Measurements from ENCODE around the gene SIRPA. TPM values are rescaled to one million over a fixed set of nuclear protein-coding genes. Genes with fewer than 3 reads are reported as not detected.

SIRPA gene
- total RNA-seq, 1 experiment from 2014 or later: 6.0 TPM

- Histone ChIP-seq H2BK5ac (ENCODE audit: insufficient read length, low read length) (no peak overlapping the region), H4K20me1 (ENCODE audit: control insufficient read depth, insufficient read depth, insufficient read length) (no peaks in the 10 kb centered on the region), H3K79me1 (ENCODE audit: insufficient read depth, low read depth, low read length, poor library complexity, severe bottlenecking) (no peaks in the 10 kb centered on the region), H3K9ac (ENCODE audit: extremely low read depth, insufficient read length, low read length) (no peak overlapping the region), H3K4me1 (ENCODE audit: insufficient read depth, low read length) (no peaks in the 10 kb centered on the region; the same call in 1 of the 2 replicates), H3K9me3 (ENCODE audit: control insufficient read depth, low read depth, low read length) (no peaks in the 10 kb centered on the region), H3K4ac (ENCODE audit: low read depth, low read length) (no peak overlapping the region), H3T11ph (ENCODE audit: low read length) (no peak overlapping the region), H2BK15ac (ENCODE audit: low read depth, low read length) (no peak overlapping the region), H2BK12ac (ENCODE audit: insufficient read length, low read depth, low read length) (no peak overlapping the region), H2AFZ (ENCODE audit: low read length) (no peak overlapping the region), H3K14ac (ENCODE audit: insufficient read depth, low read length) (no peak overlapping the region), H2AK5ac (ENCODE audit: insufficient read length, low read length) (no peak overlapping the region), H3K23me2 (ENCODE audit: insufficient read length, low read depth, low read length, poor library complexity, severe bottlenecking) (peaks cover 9% of the 10 kb centered on the region), H3K23ac (ENCODE audit: insufficient read length, low read depth, low read length) (no peak overlapping the region), H4K91ac (ENCODE audit: insufficient read length, low read depth, low read length) (no peak overlapping the region), H3K56ac (ENCODE audit: insufficient read length, low read depth, low read length) (no peak overlapping the region), H2BK20ac (ENCODE audit: low read depth, low read length, poor library complexity, severe bottlenecking) (no peak overlapping the region), H3K27ac (ENCODE audit: insufficient read length, low read depth, low read length) (no peak overlapping the region), H3K18ac (ENCODE audit: insufficient read length, low read depth, low read length) (no peak overlapping the region), H2BK120ac (ENCODE audit: low read depth, low read length, poor library complexity, severe bottlenecking) (no peak overlapping the region), H4K5ac (ENCODE audit: insufficient read length, low read depth, low read length) (no peak overlapping the region), H3K79me2 (ENCODE audit: insufficient read depth, low read length) (no peaks in the 10 kb centered on the region), H3K4me2 (ENCODE audit: insufficient read depth, insufficient read length, low read length) (peak overlapping the region; percentile 28), H3K27me3 (ENCODE audit: insufficient read depth, low read length) (peaks cover 17% of the 10 kb centered on the region), H4K8ac (replicated peaks; ENCODE audit: insufficient read length, low read depth, low read length) (no peak overlapping the region)
- Mint-ChIP-seq H3K9me3 (no peaks in the 10 kb centered on the region), H3K4me1 (peaks cover 41 to 74% of the 10 kb centered on the region in 2 experiments), H3K4me3 (peak overlapping the region; percentile 68 to 87), H3K36me3 (ENCODE audit: insufficient read depth in 1 of 3, low read depth in 3 of 3) (peaks cover 0 to 2% (median 0%) of the 10 kb centered on the region in 3 experiments; a peak in 1 of 7 replicates), H3K27me3 (ENCODE audit: low read depth) (peaks cover 69% of the 10 kb centered on the region), H3K27ac (no peak overlapping the region)
- no CpG with 5 or more reads among the region's 70 CpGs for WGBS (ENCODE audit: extremely low coverage, insufficient read length, low lambda C conversion rate)
- peak; percentile 55 for DNase-seq
- TF ChIP-seq, protein P1, sequence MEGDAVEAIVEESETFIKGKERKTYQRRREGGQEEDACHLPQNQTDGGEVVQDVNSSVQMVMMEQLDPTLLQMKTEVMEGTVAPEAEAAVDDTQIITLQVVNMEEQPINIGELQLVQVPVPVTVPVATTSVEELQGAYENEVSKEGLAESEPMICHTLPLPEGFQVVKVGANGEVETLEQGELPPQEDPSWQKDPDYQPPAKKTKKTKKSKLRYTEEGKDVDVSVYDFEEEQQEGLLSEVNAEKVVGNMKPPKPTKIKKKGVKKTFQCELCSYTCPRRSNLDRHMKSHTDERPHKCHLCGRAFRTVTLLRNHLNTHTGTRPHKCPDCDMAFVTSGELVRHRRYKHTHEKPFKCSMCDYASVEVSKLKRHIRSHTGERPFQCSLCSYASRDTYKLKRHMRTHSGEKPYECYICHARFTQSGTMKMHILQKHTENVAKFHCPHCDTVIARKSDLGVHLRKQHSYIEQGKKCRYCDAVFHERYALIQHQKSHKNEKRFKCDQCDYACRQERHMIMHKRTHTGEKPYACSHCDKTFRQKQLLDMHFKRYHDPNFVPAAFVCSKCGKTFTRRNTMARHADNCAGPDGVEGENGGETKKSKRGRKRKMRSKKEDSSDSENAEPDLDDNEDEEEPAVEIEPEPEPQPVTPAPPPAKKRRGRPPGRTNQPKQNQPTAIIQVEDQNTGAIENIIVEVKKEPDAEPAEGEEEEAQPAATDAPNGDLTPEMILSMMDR (conservative IDR thresholded peaks at IDR 0.05): no peak
These were observed 696 bp upstream of the SIRPA start for GRCh38 chr20:1894471-1894950.

Measured in H9 (cell line).